ENCODE results near the gene FMO2.

FMO2 gene

GRCh38 chr1:171173069-171173468 lies 12.0 kb upstream of the FMO2 start:
- DNase-seq (ENCODE audit: extremely low read depth in 1 of 2, low read depth in 1 of 2) = no peak

GRCh38 chr1:171174560-171175294 lies 10.4 kb upstream of the FMO2 start:
- no peak for DNase-seq (ENCODE audit: extremely low read depth in 1 of 2, low read depth in 1 of 2)

GRCh38 chr1:171177261-171177660 lies 7.8 kb upstream of the FMO2 start:
- no peak for DNase-seq (ENCODE audit: extremely low read depth in 1 of 2, low read depth in 1 of 2)

- DNase-seq (ENCODE audit: extremely low read depth in 1 of 2, low read depth in 1 of 2) = no peak
Measured at GRCh38 chr1:171179318-171180227, 5.5 kb upstream of the FMO2 start.

GRCh38 chr1:171180670-171181069 lies 4.4 kb upstream of the FMO2 start:
- no peak for DNase-seq (ENCODE audit: extremely low read depth in 1 of 2, low read depth in 1 of 2)

- peak in 1 of 2 donors; percentile 14 for DNase-seq (ENCODE audit: extremely low read depth in 1 of 2, low read depth in 1 of 2)
Measured at GRCh38 chr1:171188388-171189266, 3.5 kb downstream of the FMO2 start.

GRCh38 chr1:171191992-171192391 lies 6.9 kb downstream of the FMO2 start:
- no peak for DNase-seq (ENCODE audit: extremely low read depth in 1 of 2, low read depth in 1 of 2)

- DNase-seq (ENCODE audit: extremely low read depth in 1 of 2, low read depth in 1 of 2) = no peak
Measured at GRCh38 chr1:171195767-171196166, 10.7 kb downstream of the FMO2 start.

- DNase-seq (ENCODE audit: extremely low read depth in 1 of 2, low read depth in 1 of 2) = no peak
Measured at GRCh38 chr1:171196351-171196750, 11.3 kb downstream of the FMO2 start.

GRCh38 chr1:171198081-171198480 lies 13.0 kb downstream of the FMO2 start:
- no peak for DNase-seq (ENCODE audit: extremely low read depth in 1 of 2, low read depth in 1 of 2)

GRCh38 chr1:171204296-171204695 lies 19.2 kb downstream of the FMO2 start:
- no peak for DNase-seq (ENCODE audit: extremely low read depth in 1 of 2, low read depth in 1 of 2)

GRCh38 chr1:171206204-171206977 lies 21.3 kb downstream of the FMO2 start:
- no peak for DNase-seq (ENCODE audit: extremely low read depth in 1 of 2, low read depth in 1 of 2)

GRCh38 chr1:171206978-171207355 lies 21.9 kb downstream of the FMO2 start:
- DNase-seq (ENCODE audit: extremely low read depth in 1 of 2, low read depth in 1 of 2) = no peak

GRCh38 chr1:171207377-171207776 lies 22.3 kb downstream of the FMO2 start:
- DNase-seq (ENCODE audit: extremely low read depth in 1 of 2, low read depth in 1 of 2) = no peak

- no peak for DNase-seq (ENCODE audit: extremely low read depth in 1 of 2, low read depth in 1 of 2)
Measured at GRCh38 chr1:171210355-171210754, 25.3 kb downstream of the FMO2 start.

GRCh38 chr1:171212607-171213351 lies 27.7 kb downstream of the FMO2 start:
- no peak for DNase-seq (ENCODE audit: extremely low read depth in 1 of 2, low read depth in 1 of 2)

- no peak for DNase-seq (ENCODE audit: extremely low read depth in 1 of 2, low read depth in 1 of 2)
Measured at GRCh38 chr1:171213559-171214454, 28.7 kb downstream of the FMO2 start.

- no peak for DNase-seq (ENCODE audit: extremely low read depth in 1 of 2, low read depth in 1 of 2)
Measured at GRCh38 chr1:171217658-171218443, 32.8 kb downstream of the FMO2 start.
